ENCODE data around the gene GC.

DNA sequence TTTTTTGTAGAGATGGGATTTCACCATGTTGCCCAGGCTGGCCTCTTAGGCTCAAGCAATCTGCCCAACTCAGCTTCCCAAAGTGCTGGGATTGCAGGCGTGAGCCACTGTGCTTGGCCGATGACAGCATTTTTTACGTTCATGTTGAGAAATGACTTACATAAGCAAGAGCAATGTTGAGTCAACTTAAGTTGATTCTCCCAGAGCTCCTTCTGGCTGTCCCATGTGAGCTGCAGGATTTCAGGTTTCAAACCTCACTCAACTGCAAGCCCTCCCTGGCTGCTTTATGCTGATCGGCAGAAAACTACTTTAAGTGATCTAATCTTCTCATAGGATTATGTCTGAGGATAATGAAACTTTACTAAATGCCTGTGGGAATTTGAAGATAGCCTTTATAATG is 86.8 kb downstream of the GC start:
- no peak for TF ChIP-seq YY1 (IDR thresholded peaks at IDR 0.05; ENCODE audit: insufficient read depth, insufficient read length)
- TF ChIP-seq ZNF274 (IDR thresholded peaks at IDR 0.05; ENCODE audit: low read depth, low read length) = no peak
- no peak for TF ChIP-seq SUZ12 (IDR thresholded peaks at IDR 0.05; ENCODE audit: extremely low read depth, insufficient read depth, insufficient read length)
